Endometrium (tissue), 2 donors: ENCODE data around the gene CD8A.
"Not testable (repeated sequence)": the region's sequence is repeated elsewhere in the genome, so short reads cannot be mapped to it uniquely, and the experiment has no call there.

Experiments used
- FAIRE-seq: peaks from 2 replicates; lab custom pipeline; 2012; peaks lifted over from hg19 to GRCh38; lab: Jason Lieb, UNC
- donor health status: control.
- donor health status: control.

Gene CD8A

DNA sequence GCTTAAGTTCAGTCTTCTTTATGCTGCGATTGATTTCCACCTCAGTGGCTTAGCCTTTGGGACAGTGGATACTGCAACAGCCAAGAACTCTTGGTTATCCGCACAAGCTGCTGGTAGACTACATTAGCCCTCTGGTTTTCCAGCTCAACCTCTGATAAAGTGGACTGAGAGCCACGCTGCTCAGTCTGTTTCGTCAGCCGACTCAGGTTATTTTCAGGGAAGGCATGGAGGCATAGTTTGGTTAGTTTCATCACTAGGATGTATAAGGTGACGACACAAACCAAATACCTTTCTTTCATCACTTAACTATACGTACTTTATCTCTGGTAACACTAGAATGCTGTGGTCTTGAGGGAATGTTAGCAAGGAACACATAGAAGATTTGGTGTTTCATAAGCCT, 14.2 kb downstream of the CD8A start:
- FAIRE-seq, result no peak

DNA sequence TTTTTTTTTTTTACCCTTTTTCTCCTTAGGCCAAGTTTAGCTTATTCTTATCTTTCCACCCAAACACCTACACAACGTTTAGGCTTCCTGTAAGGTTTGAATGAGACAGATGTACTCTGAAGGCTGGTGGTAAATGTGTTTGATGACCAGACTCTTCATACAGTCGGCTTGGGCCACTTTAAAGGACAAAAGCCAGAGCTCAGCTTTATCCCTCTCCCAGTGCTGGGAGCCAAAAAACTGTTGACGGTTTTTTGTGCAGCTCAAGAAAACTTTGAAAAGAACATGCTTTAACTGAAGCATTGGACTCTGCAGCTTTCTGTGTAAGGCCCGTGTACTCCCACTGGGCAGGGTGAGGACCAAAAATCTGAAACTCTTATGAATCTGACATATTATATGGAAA, 15.4 kb downstream of the CD8A start:
- FAIRE-seq, result no peak

DNA sequence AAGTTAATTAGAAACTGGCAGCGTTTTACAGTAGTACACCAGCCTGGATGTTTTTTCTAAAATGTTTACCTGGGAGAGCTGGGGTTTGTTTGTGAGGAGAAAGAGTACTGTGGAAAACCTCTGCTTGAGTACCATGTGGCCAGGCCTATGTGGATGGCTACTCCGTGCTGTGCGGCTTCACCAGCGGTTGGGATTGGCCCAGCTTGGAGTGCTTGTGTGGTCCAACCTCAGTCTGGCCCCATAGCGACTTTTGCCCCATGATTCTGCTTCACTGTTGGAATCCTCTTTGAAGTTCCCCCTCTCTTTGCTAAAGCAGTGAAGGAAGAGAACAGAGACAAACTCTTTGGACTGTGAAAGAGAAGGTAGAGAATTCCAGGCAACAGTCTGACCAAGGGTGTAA, 15.9 kb downstream of the CD8A start:
- FAIRE-seq, result no peak

DNA sequence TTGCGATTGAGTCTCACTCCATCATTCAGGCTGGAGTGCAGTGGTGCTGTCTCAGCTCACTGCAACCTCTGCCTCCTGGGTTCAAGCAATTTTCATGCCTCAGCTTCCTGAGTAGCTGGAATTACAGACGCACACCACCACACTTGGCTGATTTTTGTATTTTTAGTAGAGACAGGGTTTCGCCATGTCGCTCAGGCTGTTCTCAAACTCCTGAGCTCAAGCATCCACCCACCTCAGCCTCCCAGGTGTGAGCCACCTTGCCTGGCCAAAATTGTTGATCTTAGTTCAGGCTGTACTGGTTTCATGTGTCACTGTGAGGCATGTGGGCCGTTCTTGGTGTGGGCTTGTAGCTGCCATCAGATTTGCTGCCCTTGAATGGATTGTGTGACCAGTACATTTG, 18.1 kb downstream of the CD8A start:
- no peak for FAIRE-seq

DNA sequence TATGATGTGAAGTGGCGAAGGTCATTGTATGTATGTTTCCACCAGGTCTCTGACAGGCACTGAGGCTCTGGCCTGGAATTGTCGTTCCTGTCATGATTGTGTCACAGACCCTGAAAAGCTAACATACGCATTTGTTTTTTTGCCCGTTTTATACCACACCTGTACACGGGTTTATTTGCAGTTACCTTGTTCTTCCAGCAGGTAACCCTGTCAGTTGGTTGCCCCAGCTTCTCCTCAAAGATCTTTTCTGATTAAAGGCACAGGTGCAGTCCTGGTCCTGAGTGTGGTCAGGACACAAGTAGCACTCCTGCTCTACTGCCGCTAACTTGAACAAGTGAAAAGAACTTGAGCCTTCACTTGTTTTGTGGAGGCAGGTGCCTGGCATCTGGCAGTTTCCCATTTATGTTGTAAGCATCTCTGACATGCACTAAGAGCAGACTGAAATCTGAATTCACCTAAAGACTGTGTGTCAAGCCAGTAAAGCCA, 19.9 kb downstream of the CD8A start:
- no peak for FAIRE-seq

DNA sequence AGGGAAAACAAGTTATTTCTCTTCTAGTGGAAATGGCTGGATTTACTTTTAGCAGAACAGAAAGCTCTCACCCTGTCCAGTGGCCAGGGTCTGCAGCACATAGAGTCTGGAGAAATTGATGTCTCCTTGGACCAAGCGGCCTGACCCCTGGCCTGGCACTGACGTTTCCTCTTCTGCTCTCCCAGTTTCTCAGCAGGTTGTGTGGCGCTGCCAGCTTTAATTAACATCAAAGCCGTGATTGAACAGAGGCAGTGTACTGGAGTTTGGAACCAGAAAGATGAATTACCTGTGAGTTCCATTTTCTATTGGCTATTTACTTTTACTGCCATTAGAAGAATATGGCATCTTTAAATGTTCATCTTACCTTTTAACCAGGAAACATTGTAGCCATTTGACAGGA, 20.9 kb downstream of the CD8A start:
- no peak for FAIRE-seq

DNA sequence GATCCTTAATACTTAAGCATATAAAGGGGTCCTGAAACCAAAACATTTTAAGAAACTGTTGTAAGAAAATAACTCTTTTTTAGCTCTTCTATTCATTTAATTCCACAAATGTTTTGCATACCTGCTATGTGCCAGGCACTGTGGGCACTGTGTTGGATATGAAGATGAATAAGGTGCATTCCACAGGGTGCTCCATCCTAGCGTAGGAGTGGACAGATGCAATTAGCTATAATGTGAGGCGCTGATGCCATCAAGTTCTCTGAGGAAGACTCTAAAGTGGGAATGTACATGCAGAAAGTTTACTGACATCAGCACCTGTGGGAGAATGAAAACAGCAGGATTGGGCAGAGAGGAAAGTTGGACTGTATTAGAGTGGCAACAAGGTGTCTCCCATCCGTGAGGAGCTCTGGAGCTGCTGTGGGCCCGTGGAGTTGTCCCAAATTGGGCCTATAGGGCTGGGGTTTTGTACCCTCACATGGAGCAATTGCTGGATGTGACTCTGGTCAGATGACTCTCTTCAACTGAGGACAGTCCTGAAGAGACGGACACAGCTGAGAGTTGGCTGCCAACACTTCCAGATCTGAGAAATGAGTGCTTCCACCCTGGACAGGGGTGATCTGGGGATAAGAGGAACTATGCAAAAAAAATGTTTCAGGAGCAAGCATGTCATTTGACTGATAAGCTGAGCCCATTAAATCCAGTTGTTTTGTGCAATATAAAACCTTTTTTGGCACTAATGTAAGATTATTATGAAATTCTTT, 22.3 kb downstream of the CD8A start:
- no peak for FAIRE-seq

DNA sequence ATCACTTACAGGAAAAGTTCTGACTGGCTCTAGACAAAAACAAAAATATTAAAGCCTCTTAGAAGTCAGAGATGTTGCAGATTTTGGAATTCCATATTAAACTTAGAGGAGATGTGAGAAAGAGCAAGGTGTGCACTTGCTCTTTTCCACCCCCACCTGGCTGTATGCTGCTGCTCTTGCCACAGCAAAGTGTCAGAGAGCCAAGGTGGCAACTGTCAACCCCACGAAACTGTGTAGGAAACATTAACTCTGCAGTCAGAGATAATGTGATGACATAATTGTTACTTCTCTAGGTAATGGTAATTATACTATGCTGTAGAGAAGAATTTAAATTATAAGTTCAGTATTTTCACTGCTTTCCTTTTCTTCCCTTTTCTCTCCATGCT, 25.4 kb downstream of the CD8A start:
- FAIRE-seq, result no peak

DNA sequence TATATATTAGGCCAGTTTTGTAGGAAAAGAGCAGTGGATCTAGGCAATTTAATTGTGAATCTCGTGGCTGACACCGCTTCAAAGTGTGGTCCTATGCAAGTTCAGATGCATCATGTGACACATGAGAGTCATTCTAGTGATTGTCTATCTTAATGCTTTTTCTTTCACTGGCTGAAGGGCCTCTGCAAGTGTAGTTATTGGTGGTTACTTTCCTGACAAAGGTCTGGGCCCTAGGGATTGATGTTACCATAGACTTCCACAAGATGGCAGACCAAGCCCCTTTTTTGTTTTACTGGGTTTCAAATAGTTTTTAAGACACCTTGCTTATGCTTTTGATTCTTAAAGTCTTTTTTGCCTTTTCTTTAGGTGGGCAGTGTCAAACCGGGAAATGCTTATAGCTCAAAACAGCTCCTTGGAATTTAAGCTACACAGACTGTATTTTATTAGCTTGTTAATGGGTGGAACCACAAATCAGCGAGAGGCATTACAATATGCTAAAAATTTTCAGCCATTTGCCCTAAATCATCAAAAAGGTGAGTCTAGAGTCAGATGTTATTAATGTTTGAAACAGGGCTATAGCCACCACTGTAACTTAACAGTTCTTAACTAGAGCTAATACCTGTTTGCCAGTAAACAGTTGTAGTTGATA, 25.9 kb downstream of the CD8A start:
- no peak for FAIRE-seq

DNA sequence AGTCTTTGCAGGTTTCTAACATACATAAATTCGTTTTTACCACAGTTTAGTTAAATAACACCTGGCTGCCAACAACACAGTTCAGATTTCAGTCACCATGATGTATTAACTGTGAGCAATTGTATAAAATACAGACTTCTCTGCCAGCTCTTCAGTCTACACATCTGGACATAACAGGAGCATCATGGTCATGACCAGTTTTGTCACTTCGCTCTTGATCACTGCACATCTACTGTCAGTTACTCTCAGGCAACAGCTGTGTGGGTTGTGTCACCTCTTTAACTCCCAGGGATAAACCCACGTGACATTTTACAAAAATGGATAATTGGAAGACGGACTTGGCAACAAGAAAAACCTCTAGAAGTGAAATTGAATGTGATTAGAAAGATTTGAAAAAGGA, 30.3 kb downstream of the CD8A start:
- no peak for FAIRE-seq

DNA sequence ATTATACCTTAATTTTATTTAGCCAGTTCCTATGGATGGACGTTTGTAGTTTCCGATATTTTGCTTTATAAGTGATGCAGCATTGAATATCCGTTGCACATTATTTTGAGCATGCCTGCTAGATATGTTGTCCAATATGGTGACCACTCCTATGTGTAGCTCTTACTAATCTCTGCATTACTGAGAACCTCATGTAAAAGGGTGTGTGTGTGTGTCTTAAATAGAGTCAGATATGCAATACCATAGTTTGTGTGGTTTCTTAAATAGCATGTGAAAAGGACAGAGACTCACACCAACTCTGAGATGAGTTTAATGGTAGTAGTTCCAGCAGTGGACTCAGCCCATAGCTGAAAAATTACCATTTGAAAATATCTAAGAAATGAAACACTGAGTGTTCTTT, 32.3 kb downstream of the CD8A start:
- FAIRE-seq, result no peak

DNA sequence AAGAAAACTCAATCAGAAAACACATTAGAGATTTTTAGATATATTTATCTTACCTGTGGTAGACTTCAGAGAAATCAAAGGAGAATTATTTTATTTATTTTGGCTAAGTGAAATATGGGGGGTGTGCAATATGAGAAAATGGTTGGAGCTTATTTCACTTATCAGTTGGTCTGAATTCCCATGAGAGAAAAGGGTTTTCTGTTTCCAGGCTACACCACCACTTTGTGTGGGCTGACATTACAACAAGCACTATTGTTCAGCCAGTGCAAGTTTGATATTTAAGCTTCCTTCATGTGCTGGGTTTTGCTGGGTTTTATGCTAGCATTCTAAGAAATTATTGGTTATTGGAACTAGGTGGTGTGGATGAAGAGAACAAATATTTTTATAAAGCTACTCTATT, 37.1 kb downstream of the CD8A start:
- no peak for FAIRE-seq

DNA sequence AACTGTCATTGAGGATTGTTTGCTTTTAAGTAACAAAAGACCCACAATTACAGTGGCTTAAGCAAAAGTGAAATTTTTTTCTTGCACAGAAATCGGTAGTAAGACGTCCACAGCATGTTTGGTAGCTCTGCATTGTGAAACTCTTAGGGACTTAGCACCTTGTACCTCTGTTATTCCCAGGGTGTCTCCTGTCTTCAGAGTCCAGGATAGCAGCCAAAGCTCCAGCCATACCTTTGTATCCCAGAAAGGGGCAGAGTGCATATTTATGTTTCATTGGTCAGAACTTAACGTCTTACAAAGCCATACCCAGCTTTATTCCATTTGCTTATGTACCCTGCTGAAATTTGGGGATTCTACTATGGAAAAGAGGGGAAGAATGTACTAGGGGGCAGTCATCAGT, 37.8 kb downstream of the CD8A start:
- no peak for FAIRE-seq

DNA sequence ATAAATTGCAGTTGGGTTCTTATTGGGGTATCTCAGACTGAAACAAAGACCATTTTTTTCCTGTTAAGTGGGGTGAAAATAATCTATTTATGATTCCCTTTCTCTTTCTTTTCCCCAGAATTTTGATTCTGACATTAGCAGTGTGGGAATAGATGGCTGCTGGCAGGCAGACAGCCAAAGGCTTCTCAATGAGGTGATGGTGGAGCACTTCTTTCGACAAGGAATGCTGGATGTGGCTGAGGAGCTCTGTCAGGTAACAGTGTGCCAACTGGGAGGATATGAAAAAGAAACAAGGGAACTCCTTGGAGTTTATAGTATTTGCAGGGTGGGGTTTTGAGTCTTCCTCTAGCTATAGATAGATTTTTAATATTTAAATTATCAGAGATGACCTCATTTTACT, 38.9 kb downstream of the CD8A start:
- FAIRE-seq, result no peak

DNA sequence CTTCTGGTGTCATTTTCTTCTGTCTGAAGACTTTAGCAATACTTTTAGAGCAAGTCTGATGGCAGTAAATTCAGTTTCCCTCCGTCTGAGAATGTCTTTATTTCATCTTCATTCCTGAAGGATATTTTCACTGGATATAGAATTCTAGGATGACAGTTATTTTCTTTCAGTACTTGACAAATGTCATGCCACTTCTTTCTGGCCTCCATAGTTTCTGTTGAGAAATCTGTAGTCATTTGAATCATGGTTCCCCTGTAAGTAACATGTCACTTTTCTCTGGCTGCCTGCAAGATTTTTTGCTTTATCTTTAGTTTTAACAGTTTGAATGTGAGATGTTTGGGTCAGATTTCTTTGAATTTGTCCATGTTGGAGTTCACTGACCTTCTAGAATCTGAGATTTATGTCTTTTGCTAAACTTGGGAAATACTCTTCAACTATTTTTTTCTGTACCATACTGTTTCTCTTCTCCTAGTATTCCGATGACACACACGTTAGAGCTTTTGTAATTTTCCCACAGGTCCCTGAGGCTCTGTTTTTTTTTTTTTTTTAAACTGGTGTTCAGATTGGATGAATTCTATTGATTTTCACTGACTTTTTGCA, 40.4 kb downstream of the CD8A start:
- FAIRE-seq, result no peak

DNA sequence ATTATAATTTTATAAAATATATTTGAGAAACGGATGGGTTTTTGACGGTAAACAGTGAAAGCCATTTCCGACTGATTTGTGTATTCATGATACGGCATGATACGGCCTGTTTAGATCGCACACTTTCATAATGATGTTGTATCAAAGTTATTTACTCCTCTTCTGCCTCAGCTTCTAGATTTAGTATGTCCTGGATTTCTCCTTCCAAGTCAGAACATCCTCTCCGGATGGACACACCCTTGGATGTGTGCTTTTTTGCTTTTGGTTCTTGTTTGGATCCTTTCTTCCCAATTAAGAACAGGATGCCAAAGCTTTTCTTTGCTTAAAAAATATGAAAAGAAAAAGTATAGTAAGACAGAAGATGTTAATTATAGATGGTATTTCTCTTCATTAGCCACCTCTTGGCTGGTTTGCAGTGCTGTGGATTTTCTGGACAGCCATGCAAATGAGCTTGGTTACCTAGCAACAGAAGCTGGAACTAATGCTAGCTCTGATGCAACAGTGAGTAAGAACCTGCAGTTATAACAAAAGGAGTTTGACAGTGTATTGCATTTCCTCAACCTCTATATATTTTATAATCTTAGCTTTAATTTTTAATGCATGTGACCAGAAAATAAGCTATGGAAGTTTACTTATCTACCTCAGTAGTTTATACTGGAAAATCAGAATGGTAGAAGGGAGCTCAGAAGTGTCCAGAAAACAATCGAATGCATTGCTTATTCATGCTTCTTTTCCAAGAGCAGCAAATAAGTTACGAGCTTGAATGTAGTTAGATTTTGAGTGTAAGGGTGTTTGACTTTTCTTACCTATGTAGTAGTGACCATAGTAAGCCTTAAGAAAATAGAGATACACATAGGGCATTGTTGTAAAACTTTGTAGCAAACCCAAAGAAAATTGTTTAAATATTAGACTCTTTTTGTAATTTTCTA, 42.7 kb downstream of the CD8A start:
- no peak for FAIRE-seq

DNA sequence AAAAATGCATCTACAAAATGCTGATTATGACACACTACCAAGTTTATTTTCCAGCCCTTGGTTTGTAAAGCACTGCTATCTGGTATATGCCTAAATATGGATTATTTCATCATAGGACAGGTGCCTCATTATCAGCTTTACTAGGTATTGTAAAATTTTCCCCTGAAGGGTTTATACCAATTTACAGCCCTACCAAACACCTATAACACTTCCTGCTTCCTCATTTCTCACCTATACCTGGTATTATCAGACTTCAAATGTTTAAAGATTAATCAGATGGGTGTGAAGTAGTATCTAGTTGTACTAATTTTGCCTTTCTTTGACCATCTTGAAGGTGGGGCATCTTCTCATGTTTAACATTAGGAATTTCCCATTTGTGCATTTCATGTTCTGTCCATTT, 43.8 kb downstream of the CD8A start:
- no peak for FAIRE-seq

DNA sequence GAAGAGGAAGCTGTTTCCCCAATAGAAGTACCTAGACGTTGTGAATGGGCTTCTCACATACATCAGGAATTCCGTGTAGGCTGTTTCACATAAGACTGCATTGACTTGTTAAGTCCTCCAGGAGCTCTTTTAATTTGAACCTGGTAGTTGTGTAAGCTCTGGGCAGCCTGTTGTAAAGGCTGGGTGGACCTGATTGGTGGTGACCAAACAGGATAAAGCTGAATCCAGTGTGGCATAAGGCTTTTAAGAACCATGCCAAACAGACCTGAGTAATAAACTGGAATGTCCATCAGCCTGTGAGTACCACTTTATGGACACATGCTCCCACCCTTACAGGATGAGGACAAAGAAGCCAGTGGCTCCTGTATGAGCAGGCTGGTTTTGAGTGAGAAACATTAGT, 46.6 kb downstream of the CD8A start:
- FAIRE-seq, result no peak

DNA sequence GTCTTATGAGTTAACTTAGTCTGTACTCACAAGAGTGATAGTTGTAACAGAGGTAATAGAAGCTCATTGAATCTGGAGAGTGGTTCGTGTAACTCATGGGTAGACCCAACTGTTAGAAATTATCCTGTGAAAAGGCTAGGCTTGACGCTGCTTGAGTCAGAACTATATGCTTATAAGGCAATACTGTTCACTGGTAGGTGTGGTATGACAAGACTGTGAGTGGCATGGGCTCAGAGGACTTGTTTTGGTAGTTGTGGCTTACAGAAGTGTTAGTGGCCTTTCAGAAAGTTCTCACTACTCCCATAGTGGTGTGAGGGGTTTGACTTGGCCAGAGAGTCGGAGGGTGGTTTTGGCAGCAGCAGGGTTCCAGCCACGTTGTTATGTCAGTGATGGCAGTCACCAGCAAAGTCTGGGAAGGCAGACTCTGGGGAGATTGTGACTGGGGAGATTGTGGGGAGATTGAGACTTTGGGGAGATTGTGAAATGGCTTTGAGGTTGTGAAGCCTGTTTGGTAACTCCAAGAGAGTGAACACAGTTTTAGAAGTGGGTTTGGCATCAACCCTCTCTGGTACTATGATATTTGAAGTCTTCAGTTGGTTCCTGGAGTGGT, 48.7 kb downstream of the CD8A start:
- not testable (repeated sequence) for FAIRE-seq

DNA sequence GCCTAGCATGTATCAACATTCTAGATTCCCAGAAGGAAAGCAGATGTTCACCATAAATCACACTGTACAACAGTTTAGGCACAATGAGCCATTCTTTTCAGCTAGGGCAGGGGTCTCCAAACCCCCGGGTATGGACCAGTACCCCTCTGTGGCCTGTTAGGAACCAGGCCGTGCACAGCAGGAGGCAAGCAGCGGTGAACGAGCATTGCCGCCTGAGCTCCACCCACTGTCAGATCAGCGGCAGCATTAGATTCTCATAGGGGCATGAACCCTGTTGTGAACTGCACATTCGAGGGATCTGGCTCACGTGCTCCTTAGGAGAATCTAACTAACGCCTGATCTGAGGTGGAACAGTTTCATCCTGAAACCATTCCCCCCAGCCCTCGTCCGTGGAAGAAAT, 50.8 kb downstream of the CD8A start:
- FAIRE-seq, result not testable (repeated sequence)

DNA sequence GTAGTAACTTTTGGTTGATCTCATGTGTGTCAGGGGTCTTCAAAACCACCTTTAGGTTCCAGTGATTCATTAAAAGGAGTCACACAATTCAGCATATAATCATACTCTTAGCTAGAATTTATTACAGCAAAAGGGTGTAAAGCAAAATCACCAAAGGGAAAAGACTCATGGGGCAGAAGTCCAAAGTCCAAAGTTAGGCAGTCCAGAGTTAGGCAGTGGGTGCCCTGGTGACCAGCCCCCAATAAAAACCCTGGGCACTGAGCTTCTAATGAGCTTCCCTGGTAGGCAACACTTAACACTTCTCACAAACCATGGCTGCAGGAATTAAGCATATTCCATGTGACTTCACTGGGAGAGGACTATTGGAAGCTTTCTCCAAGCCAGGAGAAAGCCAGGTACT, 51.2 kb downstream of the CD8A start:
- not testable (repeated sequence) for FAIRE-seq

DNA sequence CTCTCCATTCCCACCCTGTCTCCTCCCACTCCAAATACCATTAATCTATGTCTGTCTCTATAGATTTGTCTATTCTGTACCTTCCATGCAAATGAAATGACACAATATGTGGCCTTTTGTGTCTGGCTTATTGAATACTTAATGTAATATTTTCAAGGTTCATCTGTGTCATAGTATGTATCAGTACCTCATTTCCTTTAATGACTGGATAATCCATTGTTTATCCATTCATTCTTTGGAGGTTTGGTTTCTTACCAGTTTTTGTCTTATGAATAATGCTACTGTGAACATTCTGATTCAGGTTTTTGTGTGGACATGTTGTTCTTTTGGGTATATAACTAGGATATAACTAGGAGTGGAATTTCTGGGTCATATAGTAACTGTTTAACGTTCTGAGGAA, 55.8 kb downstream of the CD8A start:
- FAIRE-seq, result not testable (repeated sequence)
